VCaP (cell line): ENCODE measurements around the gene CNKSR1.

ENCODE experiments used
- H3K27ac ChIP-seq: fragments of 450-650 bp; 2 replicates; pipeline ENCODE4 v1.5.1; 2017
- TF ChIP-seq, protein P1 (sequence below): fragments of 450-650 bp; conservative IDR thresholded peaks from 2 replicates; pipeline ENCODE4 v1.5.1; 2017; ENCODE audit warnings: mild to moderate bottlenecking, moderate library complexity

The CNKSR1 gene

GRCh38 chr1:26180010-26180506 lies 2.8 kb downstream of the CNKSR1 start:
- H3K27ac ChIP-seq: no peak overlapping the region
- TF ChIP-seq, protein P1, sequence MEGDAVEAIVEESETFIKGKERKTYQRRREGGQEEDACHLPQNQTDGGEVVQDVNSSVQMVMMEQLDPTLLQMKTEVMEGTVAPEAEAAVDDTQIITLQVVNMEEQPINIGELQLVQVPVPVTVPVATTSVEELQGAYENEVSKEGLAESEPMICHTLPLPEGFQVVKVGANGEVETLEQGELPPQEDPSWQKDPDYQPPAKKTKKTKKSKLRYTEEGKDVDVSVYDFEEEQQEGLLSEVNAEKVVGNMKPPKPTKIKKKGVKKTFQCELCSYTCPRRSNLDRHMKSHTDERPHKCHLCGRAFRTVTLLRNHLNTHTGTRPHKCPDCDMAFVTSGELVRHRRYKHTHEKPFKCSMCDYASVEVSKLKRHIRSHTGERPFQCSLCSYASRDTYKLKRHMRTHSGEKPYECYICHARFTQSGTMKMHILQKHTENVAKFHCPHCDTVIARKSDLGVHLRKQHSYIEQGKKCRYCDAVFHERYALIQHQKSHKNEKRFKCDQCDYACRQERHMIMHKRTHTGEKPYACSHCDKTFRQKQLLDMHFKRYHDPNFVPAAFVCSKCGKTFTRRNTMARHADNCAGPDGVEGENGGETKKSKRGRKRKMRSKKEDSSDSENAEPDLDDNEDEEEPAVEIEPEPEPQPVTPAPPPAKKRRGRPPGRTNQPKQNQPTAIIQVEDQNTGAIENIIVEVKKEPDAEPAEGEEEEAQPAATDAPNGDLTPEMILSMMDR: no peak

DNA sequence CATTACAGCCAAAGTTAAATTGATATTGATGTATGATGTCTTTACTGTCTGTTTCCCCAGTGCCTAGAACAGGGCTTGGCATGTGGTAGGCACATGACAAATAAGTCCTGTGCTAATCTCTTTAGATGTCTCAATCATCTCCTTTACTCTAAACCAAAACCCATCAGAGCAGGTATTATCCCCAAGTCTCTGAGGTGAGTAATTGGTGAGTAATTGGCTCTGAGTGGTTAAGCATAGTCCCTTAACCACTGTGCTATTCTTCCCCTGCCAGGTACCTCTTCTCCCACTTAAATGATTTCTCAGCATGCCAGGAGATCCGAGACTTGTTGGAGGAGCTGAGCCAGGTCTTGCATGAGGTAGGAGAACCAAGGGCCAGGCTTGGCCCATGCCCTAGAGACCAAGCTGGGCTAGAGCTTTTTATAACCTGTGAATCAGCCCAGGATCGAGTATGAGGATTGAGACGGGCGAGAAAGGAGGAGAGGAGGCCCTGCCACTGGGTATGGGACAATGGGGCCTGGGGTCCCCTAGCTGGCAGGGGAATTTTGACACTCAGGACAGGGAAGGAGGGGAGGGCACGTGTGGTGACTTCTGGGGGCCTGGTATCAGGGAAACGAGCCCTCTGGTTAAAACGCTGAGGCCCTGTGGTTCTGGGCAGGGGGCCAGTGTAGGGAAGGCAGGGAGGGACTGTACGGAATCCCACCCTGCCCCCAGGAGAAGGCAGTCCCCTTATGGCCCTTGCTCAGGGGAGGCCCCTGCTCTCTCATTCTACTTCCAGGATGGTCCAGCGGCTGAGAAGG lies 4.5 kb downstream of the CNKSR1 start:
- no peak overlapping the region for H3K27ac ChIP-seq
- TF ChIP-seq, protein P1: no peak

- TF ChIP-seq, protein P1: no peak
- no peak overlapping the region for H3K27ac ChIP-seq
Measured at GRCh38 chr1:26182383-26182696, 5.0 kb downstream of the CNKSR1 start.

DNA sequence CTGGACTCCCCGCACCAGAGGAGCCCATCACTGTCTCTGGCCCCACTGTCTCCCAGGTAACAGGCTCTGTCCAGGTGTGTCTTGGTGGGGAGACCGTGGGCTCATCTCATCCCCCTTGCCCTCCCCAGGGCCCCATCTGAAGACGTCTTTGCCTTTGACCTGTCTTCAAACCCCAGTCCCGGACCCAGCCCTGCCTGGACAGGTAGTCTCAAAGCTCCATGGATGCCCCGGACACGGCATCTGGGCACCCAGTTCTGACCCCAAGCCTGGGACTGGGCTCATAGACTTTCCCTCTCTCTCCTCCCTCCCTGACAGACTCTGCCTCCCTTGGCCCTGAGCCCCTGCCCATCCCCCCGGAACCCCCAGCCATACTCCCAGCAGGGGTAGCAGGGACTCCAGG lies 6.8 kb downstream of the CNKSR1 start:
- TF ChIP-seq, protein P1: no peak
- H3K27ac ChIP-seq: no peak overlapping the region

DNA sequence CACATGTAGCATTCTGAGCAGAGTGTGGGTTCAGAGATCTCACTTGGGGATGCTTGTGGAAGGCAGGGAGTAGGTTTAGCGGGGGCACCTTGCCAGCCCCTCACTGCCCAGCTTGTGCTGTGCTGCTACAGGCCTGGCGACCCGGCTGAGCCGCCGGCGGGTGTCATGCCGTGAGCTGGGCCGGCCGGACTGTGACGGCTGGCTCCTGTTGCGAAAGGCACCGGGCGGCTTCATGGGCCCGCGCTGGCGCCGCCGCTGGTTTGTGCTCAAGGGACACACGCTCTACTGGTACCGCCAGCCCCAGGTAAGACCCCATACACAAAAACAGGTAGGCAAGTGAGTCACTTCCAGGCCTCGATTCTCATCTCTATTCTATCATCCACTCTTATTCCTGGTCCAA lies 7.6 kb downstream of the CNKSR1 start:
- TF ChIP-seq, protein P1: no peak
- H3K27ac ChIP-seq: no peak overlapping the region

DNA sequence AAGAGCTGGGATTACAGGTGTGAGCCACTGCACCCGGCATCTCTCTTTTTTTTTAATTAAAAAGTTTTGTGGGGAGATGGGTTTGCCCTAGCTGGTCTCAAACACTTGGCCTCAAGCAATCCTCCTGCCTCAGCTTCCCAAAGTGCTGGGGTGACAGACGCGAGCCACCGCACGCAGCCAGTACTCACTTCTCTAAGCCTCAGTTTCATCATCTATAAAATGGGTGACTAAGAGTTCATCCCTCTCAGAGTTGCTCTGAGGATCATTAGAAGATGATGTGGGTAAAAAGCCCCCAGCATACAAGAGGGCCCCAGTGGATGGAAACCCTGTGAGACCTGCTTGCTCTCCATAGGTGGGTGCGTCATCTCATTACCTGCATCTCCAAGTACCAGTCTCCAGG lies 10.6 kb downstream of the CNKSR1 start:
- no peak overlapping the region for H3K27ac ChIP-seq

DNA sequence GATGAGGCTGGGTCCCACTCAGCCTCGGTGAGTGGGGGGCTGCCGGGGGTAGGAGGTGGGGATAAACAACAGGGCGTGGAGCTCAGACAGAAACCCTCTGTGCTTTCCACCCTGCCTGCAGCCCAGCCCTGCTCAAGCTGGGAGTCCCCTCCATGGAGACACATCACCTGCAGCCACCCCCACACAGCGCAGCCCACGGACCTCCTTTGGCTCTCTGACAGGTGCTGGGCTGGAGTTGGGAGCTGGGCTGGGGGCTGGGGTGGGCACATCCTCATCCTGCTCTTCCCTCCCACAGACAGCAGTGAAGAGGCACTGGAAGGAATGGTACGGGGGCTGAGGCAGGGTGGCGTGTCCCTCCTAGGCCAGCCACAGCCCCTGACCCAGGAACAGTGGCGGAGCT lies 11.2 kb downstream of the CNKSR1 start:
- TF ChIP-seq, protein P1: no peak

More for the DNA sequence above, 10.6 kb downstream of the CNKSR1 start:
- TF ChIP-seq, protein P1: no peak

More for the DNA sequence above, 11.2 kb downstream of the CNKSR1 start:
- no peak overlapping the region for H3K27ac ChIP-seq
